GM23338 (cell line): ENCODE results near the gene RIIAD1. TPM values are rescaled to one million over a fixed set of nuclear protein-coding genes. Genes with fewer than 3 reads are reported as not detected.

Experiments
- ATAC-seq: fragments of 200-7000 bp; cut with Tn5 transposase; 3 replicates; pipeline ENCODE4 v1.9.1; 2020
- DNase-seq: peaks from one replicate; pipeline ENCODE4 v3.0.0-alpha.2; 2015; ENCODE audit warnings: low spot score
- H2AFZ ChIP-seq: fragments of 200-600 bp; sonication (generic); 2 replicates; pipeline ENCODE4 v1.8.0; 2016; ENCODE audit warnings: antibody characterized with exemption, mild to moderate bottlenecking, moderate library complexity
- H3F3A ChIP-seq: fragments of 200-600 bp; sonication (generic); replicated peaks from 2 replicates; pipeline ENCODE4 v1.8.0; 2017; ENCODE audit warnings: antibody characterized with exemption, mixed run types, low read depth
- H3K27ac ChIP-seq: fragments of 200-600 bp; sonication (generic); 2 replicates; pipeline ENCODE4 v1.6.1; 2016; ENCODE audit warnings: low read depth
- H3K27me3 ChIP-seq: fragments of 200-600 bp; sonication (generic); 2 replicates; pipeline ENCODE4 v1.8.0; 2016; ENCODE audit warnings: mild to moderate bottlenecking, mixed run types, moderate library complexity; ENCODE audit not compliant: insufficient read depth
- H3K36me3 ChIP-seq: fragments of 200-600 bp; sonication (generic); 2 replicates; pipeline ENCODE4 v1.8.0; 2016; ENCODE audit warnings: mild to moderate bottlenecking; ENCODE audit not compliant: insufficient read depth
- H3K4me1 ChIP-seq: fragments of 200-600 bp; sonication (generic); 2 replicates; pipeline ENCODE4 v1.8.0; 2016; ENCODE audit warnings: mild to moderate bottlenecking, moderate library complexity; ENCODE audit not compliant: insufficient read depth
- H3K4me2 ChIP-seq: fragments of 200-600 bp; sonication (generic); 2 replicates; pipeline ENCODE4 v1.7.1; 2017; ENCODE audit warnings: mixed run types
- H3K4me3 ChIP-seq: fragments of 200-600 bp; sonication (generic); 2 replicates; pipeline ENCODE4 v1.6.1; 2016; ENCODE audit warnings: mixed run types
- H3K79me2 ChIP-seq: fragments of 200-600 bp; sonication (generic); replicated peaks from 2 replicates; pipeline ENCODE4 v1.8.0; 2017; ENCODE audit warnings: mild to moderate bottlenecking; ENCODE audit not compliant: insufficient read depth
- H3K9me2 ChIP-seq: fragments of 200-600 bp; sonication (generic); 2 replicates; pipeline ENCODE4 v1.8.0; 2017; ENCODE audit not compliant: insufficient read depth
- H4K20me1 ChIP-seq: fragments of 200-600 bp; sonication (generic); replicated peaks from 2 replicates; pipeline ENCODE4 v1.8.0; 2017; ENCODE audit warnings: mild to moderate bottlenecking; ENCODE audit not compliant: insufficient read depth
- H3K27ac Mint-ChIP-seq: 2 replicates; pipeline ENCODE4 v1.8.0; 2020; ENCODE audit warnings: inconsistent platforms, mild to moderate bottlenecking, moderate library complexity, mixed read lengths
- H3K27me3 Mint-ChIP-seq: 3 replicates; pipeline ENCODE4 v1.8.0; 2022; ENCODE audit warnings: low read depth, mild to moderate bottlenecking, moderate library complexity, mixed read lengths, inconsistent platforms; ENCODE audit not compliant: insufficient read depth, poor library complexity
- H3K36me3 Mint-ChIP-seq: 3 replicates; pipeline ENCODE4 v1.8.0; 2021; ENCODE audit warnings: low read depth, mild to moderate bottlenecking, inconsistent platforms, moderate library complexity, mixed read lengths
- H3K4me1 Mint-ChIP-seq: 3 replicates; pipeline ENCODE4 v1.8.0; 2020; ENCODE audit warnings: mild to moderate bottlenecking, inconsistent platforms, mixed read lengths
- H3K4me3 Mint-ChIP-seq: 3 replicates; pipeline ENCODE4 v1.8.0; 2021; ENCODE audit warnings: moderate library complexity, mild to moderate bottlenecking, inconsistent platforms, mixed read lengths
- H3K9me3 Mint-ChIP-seq: 3 replicates; pipeline ENCODE4 v1.8.0; 2020; ENCODE audit warnings: moderate library complexity, mild to moderate bottlenecking, inconsistent platforms, mixed read lengths
- CREB1 ChIP-seq: fragments of 250-450 bp; sonication (Bioruptor Pico); IDR thresholded peaks from 2 replicates; pipeline ENCODE4 v1.5.0; 2020; ENCODE audit warnings: low read depth, mild to moderate bottlenecking, moderate library complexity
- NANOG ChIP-seq: IDR thresholded peaks from 2 replicates; pipeline ENCODE4 v1.6.1; 2016; ENCODE audit warnings: antibody characterized with exemption, borderline replicate concordance
- POLR2AphosphoS5 ChIP-seq: IDR thresholded peaks from 2 replicates; pipeline ENCODE4 v1.6.1; 2016; ENCODE audit warnings: antibody characterized with exemption, low read depth
- REST ChIP-seq: IDR thresholded peaks from one replicate; pipeline ENCODE4 v1.6.1; 2018; ENCODE audit warnings: antibody characterized with exemption; ENCODE audit not compliant: unreplicated experiment
- STAT1 ChIP-seq: IDR thresholded peaks from one replicate; pipeline ENCODE4 v1.6.1; 2016; ENCODE audit warnings: antibody characterized with exemption; ENCODE audit not compliant: unreplicated experiment
- ZNF114 ChIP-seq: fragments of 250-450 bp; sonication (Bioruptor Pico); IDR thresholded peaks from 2 replicates; pipeline ENCODE4 v1.5.0; 2020; ENCODE audit warnings: mild to moderate bottlenecking, moderate library complexity
- polyA plus RNA-seq: library from polyadenylated mRNA; unstranded; fragments of >200 nt; fragmentation: Nextera tagmentation; extraction: Ambion mirVana; gene quantifications from 2 replicates; pipeline ENCODE4 v1.2.1, GENCODE V29; 2016
- total RNA-seq: library from RNA; depleted of rRNA; stranded (reverse); fragments of >200 nt; shearing (Covaris generic); gene quantifications from 2 replicates; pipeline ENCODE4 v1.2.3, GENCODE V29; 2014
- TF ChIP-seq, protein P1 (sequence below): IDR thresholded peaks from 2 replicates; pipeline ENCODE4 v1.6.1; 2016; ENCODE audit warnings: antibody characterized with exemption

Gene RIIAD1
- total and polyA plus RNA-seq, 2 experiments from 2014 or later: not detected

GRCh38 chr1:151760597-151761385, 39.5 kb downstream of the RIIAD1 start:
- H3K9me2 ChIP-seq: no peaks in the 10 kb centered on the region
- TF ChIP-seq NANOG (no peak), POLR2AphosphoS5 (no peak)
- Mint-ChIP-seq H3K4me1 (peaks cover 4% of the 10 kb centered on the region; the same call in 2 of the 3 replicates), H3K4me3 (no peak overlapping the region), H3K27ac (no peak overlapping the region), H3K9me3 (no peaks in the 10 kb centered on the region), H3K36me3 (peaks cover 32% of the 10 kb centered on the region), H3K27me3 (peaks cover 4% of the 10 kb centered on the region)
- H3K79me2 ChIP-seq: peaks cover 9% of the 10 kb centered on the region
- no peak overlapping the region for H3K4me2 ChIP-seq
- H2AFZ ChIP-seq: no peak overlapping the region
- no peaks in the 10 kb centered on the region for H3K27me3 ChIP-seq
- DNase-seq (no peak), ATAC-seq (no peak)
- no peak overlapping the region for H3K4me3 ChIP-seq
- H3K36me3 ChIP-seq: peaks cover 23% of the 10 kb centered on the region
- no peaks in the 10 kb centered on the region for H3F3A ChIP-seq
- H4K20me1 ChIP-seq: no peaks in the 10 kb centered on the region
- H3K27ac ChIP-seq: no peak overlapping the region
- peaks cover 5% of the 10 kb centered on the region; the same call in 1 of the 2 replicates for H3K4me1 ChIP-seq

GRCh38 chr1:151762941-151763921, 41.9 kb downstream of the RIIAD1 start, which contains the start of gene MRPL9:
MRPL9 (minus strand) TSS chr1:151763496; CDS start chr1:151763479, 17 bp downstream.
- no peaks in the 10 kb centered on the region for H3K27me3 Mint-ChIP-seq
- Histone ChIP-seq H3K27me3 (no peaks in the 10 kb centered on the region), H2AFZ (peak within 1 kb of the TSS; percentile 90), H3K4me1 (peaks cover 5% of the 10 kb centered on the region; the same call in 1 of the 2 replicates), H3K4me2 (peak within 1 kb of the TSS; percentile 89), H3K36me3 (peaks cover 23% of the 10 kb centered on the region), H3K79me2 (peaks cover 9% of the 10 kb centered on the region), H4K20me1 (no peaks in the 10 kb centered on the region), H3F3A (no peaks in the 10 kb centered on the region), H3K27ac (peak within 1 kb of the TSS; percentile 90), H3K9me2 (no peaks in the 10 kb centered on the region), H3K4me3 (peak within 1 kb of the TSS; percentile 97)
- H3K36me3 Mint-ChIP-seq: peaks cover 32% of the 10 kb centered on the region
- TF ChIP-seq, protein P1, sequence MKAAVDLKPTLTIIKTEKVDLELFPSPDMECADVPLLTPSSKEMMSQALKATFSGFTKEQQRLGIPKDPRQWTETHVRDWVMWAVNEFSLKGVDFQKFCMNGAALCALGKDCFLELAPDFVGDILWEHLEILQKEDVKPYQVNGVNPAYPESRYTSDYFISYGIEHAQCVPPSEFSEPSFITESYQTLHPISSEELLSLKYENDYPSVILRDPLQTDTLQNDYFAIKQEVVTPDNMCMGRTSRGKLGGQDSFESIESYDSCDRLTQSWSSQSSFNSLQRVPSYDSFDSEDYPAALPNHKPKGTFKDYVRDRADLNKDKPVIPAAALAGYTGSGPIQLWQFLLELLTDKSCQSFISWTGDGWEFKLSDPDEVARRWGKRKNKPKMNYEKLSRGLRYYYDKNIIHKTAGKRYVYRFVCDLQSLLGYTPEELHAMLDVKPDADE: peak; percentile 75
- TF ChIP-seq POLR2AphosphoS5 (peak; percentile 68), CREB1 (CRISPR knock-in tag) (peak; percentile 73), NANOG (no peak), ZNF114 (no peak)
- peak within 1 kb of the TSS; percentile 67 for H3K27ac Mint-ChIP-seq
- H3K9me3 Mint-ChIP-seq: no peaks in the 10 kb centered on the region
- peak; percentile 90 for DNase-seq
- peaks cover 4% of the 10 kb centered on the region; the same call in 2 of the 3 replicates for H3K4me1 Mint-ChIP-seq
- H3K4me3 Mint-ChIP-seq: peak within 1 kb of the TSS; percentile 80
- peak; percentile 100 for ATAC-seq

DNA sequence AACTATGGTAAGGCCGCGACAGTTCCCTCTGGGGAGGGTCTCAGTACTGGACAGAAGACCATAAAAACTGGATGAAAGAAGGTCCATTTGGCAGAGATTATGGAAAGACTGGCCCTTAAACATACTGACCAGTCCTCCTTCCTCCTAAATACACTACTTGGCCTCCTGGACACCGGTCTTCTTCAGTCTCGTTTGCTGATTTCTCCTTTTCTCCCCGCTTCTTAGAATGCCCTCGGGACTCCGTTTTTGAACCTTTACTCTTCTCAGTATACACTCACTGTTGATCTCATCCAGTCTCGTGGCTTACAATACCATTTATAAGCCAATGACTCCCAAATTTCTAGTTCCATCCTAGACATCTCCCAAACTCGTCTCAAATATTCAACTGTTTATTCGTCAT, 42.7 kb downstream of the RIIAD1 start:
- Histone ChIP-seq H3K4me2 (peak overlapping the region; percentile 89), H3K79me2 (peaks cover 9% of the 10 kb centered on the region), H3K27me3 (no peaks in the 10 kb centered on the region), H3K36me3 (peaks cover 23% of the 10 kb centered on the region), H3K9me2 (no peaks in the 10 kb centered on the region), H3F3A (no peaks in the 10 kb centered on the region), H3K4me3 (peak overlapping the region; percentile 97), H4K20me1 (no peaks in the 10 kb centered on the region), H2AFZ (peak overlapping the region; percentile 90), H3K4me1 (peaks cover 5% of the 10 kb centered on the region; the same call in 1 of the 2 replicates), H3K27ac (peak overlapping the region; percentile 90)
- H3K36me3 Mint-ChIP-seq: peaks cover 32% of the 10 kb centered on the region
- peak overlapping the region; percentile 67 for H3K27ac Mint-ChIP-seq
- H3K9me3 Mint-ChIP-seq: no peaks in the 10 kb centered on the region
- H3K27me3 Mint-ChIP-seq: no peaks in the 10 kb centered on the region
- ATAC-seq: no peak
- H3K4me3 Mint-ChIP-seq: peak overlapping the region; percentile 80
- H3K4me1 Mint-ChIP-seq: peaks cover 7% of the 10 kb centered on the region
- DNase-seq: no peak
- TF ChIP-seq STAT1 (no peak), NANOG (no peak), ZNF114 (no peak), REST (no peak)
- TF ChIP-seq, protein P1: no peak
